ENCODE results near the gene SIDT2. TPM values are rescaled to one million over a fixed set of nuclear protein-coding genes. Genes with fewer than 3 reads are reported as not detected.

SIDT2 gene
- polyA plus RNA-seq, 3 donors = 39.8 to 58.6 (median 50.9) TPM

Other genes starting within 250 kb of the SIDT2 start
- gene SIK3, start 80.3 kb upstream of the SIDT2 start, polyA plus RNA-seq (ENCODE audit: insufficient read length in 3 of 3) = 10 to 100 TPM; 34.9 to 46.3 (median 45.6) TPM
- 10 to 100 TPM; 64.9 to 81.7 (median 74.5) TPM for gene PAFAH1B2, start 34.5 kb upstream of the SIDT2 start, polyA plus RNA-seq (ENCODE audit: insufficient read length in 3 of 3)
- 100 to 1,000 TPM in 2 of 3 donors, 10 to 100 TPM in 1; 96.5 to 152 (median 146) TPM for gene TAGLN, start 20.6 kb downstream of the SIDT2 start, polyA plus RNA-seq (ENCODE audit: insufficient read length in 3 of 3)
- 10 to 100 TPM; 20.7 to 33.6 (median 31.8) TPM for gene PCSK7, start 53.3 kb downstream of the SIDT2 start, polyA plus RNA-seq (ENCODE audit: insufficient read length in 3 of 3)
- gene RNF214, start 53.9 kb downstream of the SIDT2 start, polyA plus RNA-seq (ENCODE audit: insufficient read length in 3 of 3) = 10 to 100 TPM; 30.7 to 36.4 (median 34.9) TPM
- 10 to 100 TPM; 17.6 to 29.3 (median 22.8) TPM for gene BACE1-AS, start 112.6 kb downstream of the SIDT2 start, polyA plus RNA-seq (ENCODE audit: insufficient read length in 3 of 3)
- 10 to 100 TPM; 55.9 to 63.6 (median 60.8) TPM for gene BACE1, start 137.5 kb downstream of the SIDT2 start, polyA plus RNA-seq (ENCODE audit: insufficient read length in 3 of 3)
- gene CEP164, start 149.1 kb downstream of the SIDT2 start, polyA plus RNA-seq (ENCODE audit: insufficient read length in 3 of 3) = 10 to 100 TPM; 27.3 to 39.7 (median 38.0) TPM

Measured in renal pelvis (tissue), 3 donors.